ENCODE data around the gene TBC1D14. TPM values are rescaled to one million over a fixed set of nuclear protein-coding genes. Genes with fewer than 3 reads are reported as not detected.

Gene TBC1D14
- total RNA-seq, 1 experiment from 2014 or later, result 50.2 TPM

- H2AFZ ChIP-seq (ENCODE audit: low read length), result no peak overlapping the region
- Mint-ChIP-seq H3K4me3 (no peak overlapping the region), H3K4me1 (peaks cover 0 to 11% of the 10 kb centered on the region in 2 experiments; a peak in 3 of 4 replicates), H3K36me3 (ENCODE audit: insufficient read depth in 1 of 3, low read depth in 3 of 3) (peaks cover 6 to 9% (median 8%) of the 10 kb centered on the region in 3 experiments; a peak in 5 of 7 replicates), H3K27ac (no peak overlapping the region; a peak in 1 of 7 replicates), H3K27me3 (ENCODE audit: low read depth) (peaks cover 4% of the 10 kb centered on the region; the same call in 1 of the 2 replicates), H3K9me3 (peaks cover 9 to 11% of the 10 kb centered on the region in 2 experiments; a peak in 4 of 5 replicates)
- H3T11ph ChIP-seq (ENCODE audit: low read length), result no peak overlapping the region
- no peak overlapping the region for H2BK12ac ChIP-seq (ENCODE audit: insufficient read length, low read depth, low read length)
- no peak overlapping the region for H2BK15ac ChIP-seq (ENCODE audit: low read depth, low read length)
- H4K91ac ChIP-seq (ENCODE audit: insufficient read length, low read depth, low read length), result no peak overlapping the region
- H3K18ac ChIP-seq (ENCODE audit: insufficient read length, low read depth, low read length), result no peak overlapping the region
- H4K5ac ChIP-seq (ENCODE audit: insufficient read length, low read depth, low read length), result no peak overlapping the region
- H4K20me1 ChIP-seq (ENCODE audit: control insufficient read depth, insufficient read depth, insufficient read length), result no peaks in the 10 kb centered on the region
- H3K23ac ChIP-seq (ENCODE audit: insufficient read length, low read depth, low read length), result no peak overlapping the region
- no CpG with 5 or more reads among the region's 10 CpGs for WGBS (ENCODE audit: extremely low coverage, insufficient read length, low lambda C conversion rate)
- no peak overlapping the region for H3K9ac ChIP-seq (ENCODE audit: extremely low read depth, insufficient read length, low read length)
- H3K79me1 ChIP-seq (ENCODE audit: insufficient read depth, low read depth, low read length, poor library complexity, severe bottlenecking), result no peaks in the 10 kb centered on the region
- no peaks in the 10 kb centered on the region for H3K4me1 ChIP-seq (ENCODE audit: insufficient read depth, low read length)
- H2BK5ac ChIP-seq (ENCODE audit: insufficient read length, low read length), result no peak overlapping the region
- no peak overlapping the region for H2BK120ac ChIP-seq (ENCODE audit: low read depth, low read length, poor library complexity, severe bottlenecking)
- no peaks in the 10 kb centered on the region for H3K27me3 ChIP-seq (ENCODE audit: insufficient read depth, low read length)
- H3K9me3 ChIP-seq (ENCODE audit: control insufficient read depth, low read depth, low read length), result no peaks in the 10 kb centered on the region
- H3K14ac ChIP-seq (ENCODE audit: insufficient read depth, low read length), result no peak overlapping the region
- H3K23me2 ChIP-seq (ENCODE audit: insufficient read length, low read depth, low read length, poor library complexity, severe bottlenecking), result no peaks in the 10 kb centered on the region
- no peak for DNase-seq
- no peak overlapping the region for H3K27ac ChIP-seq (ENCODE audit: insufficient read length, low read depth, low read length)
- no peak overlapping the region for H2AK5ac ChIP-seq (ENCODE audit: insufficient read length, low read length)
- no peak overlapping the region for H3K4ac ChIP-seq (ENCODE audit: low read depth, low read length)
- H4K8ac ChIP-seq (replicated peaks; ENCODE audit: insufficient read length, low read depth, low read length), result no peak overlapping the region
- no peak overlapping the region for H3K56ac ChIP-seq (ENCODE audit: insufficient read length, low read depth, low read length)
- H3K4me2 ChIP-seq (ENCODE audit: insufficient read depth, insufficient read length, low read length), result no peak overlapping the region
- H3K79me2 ChIP-seq (ENCODE audit: insufficient read depth, low read length), result no peaks in the 10 kb centered on the region
- no peak overlapping the region for H2BK20ac ChIP-seq (ENCODE audit: low read depth, low read length, poor library complexity, severe bottlenecking)
- TF ChIP-seq, protein P1, sequence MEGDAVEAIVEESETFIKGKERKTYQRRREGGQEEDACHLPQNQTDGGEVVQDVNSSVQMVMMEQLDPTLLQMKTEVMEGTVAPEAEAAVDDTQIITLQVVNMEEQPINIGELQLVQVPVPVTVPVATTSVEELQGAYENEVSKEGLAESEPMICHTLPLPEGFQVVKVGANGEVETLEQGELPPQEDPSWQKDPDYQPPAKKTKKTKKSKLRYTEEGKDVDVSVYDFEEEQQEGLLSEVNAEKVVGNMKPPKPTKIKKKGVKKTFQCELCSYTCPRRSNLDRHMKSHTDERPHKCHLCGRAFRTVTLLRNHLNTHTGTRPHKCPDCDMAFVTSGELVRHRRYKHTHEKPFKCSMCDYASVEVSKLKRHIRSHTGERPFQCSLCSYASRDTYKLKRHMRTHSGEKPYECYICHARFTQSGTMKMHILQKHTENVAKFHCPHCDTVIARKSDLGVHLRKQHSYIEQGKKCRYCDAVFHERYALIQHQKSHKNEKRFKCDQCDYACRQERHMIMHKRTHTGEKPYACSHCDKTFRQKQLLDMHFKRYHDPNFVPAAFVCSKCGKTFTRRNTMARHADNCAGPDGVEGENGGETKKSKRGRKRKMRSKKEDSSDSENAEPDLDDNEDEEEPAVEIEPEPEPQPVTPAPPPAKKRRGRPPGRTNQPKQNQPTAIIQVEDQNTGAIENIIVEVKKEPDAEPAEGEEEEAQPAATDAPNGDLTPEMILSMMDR (conservative IDR thresholded peaks at IDR 0.05), result no peak
Measured at GRCh38 chr4:6891436-6892170, 18.0 kb upstream of the TBC1D14 start.
